ENCODE measurements around the gene SPAG16. TPM values are rescaled to one million over a fixed set of nuclear protein-coding genes. Genes with fewer than 3 reads are reported as not detected.

The SPAG16 gene
- total RNA-seq, 1 experiment from 2014 or later: 16.0 TPM

GRCh38 chr2:213455316-213456008 is 171.2 kb downstream of the SPAG16 start:
- ATAC-seq (peak; percentile 47; the same call in 1 of the 2 replicates), DNase-seq (ENCODE audit: low spot score) (no peak)
- H3K4me3 Mint-ChIP-seq: no peak overlapping the region
- H3K4me1 Mint-ChIP-seq: peaks cover 3% of the 10 kb centered on the region; the same call in 1 of the 2 replicates
- CTCF ChIA-PET: interaction anchor here (0.6 kb wide), 1 partner anchor 897 kb away, joined by 3 read pairs; no protein-coding TSS in a partner anchor
- no peak overlapping the region for H3K27ac Mint-ChIP-seq
- no peak for TF ChIP-seq ARID4B (CRISPR knock-in tag; IDR thresholded peaks at IDR 0.05; ENCODE audit: borderline replicate concordance)
- TF ChIP-seq ATF2 (CRISPR knock-in tag; IDR thresholded peaks at IDR 0.05; ENCODE audit: borderline replicate concordance, low read depth): no peak
- no peak for TF ChIP-seq HMGXB4 (CRISPR knock-in tag; IDR thresholded peaks at IDR 0.05)
- TF ChIP-seq STAT6 (CRISPR knock-in tag; conservative IDR thresholded peaks at IDR 0.05; ENCODE audit: low read depth): no peak
- no peak for TF ChIP-seq SP1 (CRISPR knock-in tag; conservative IDR thresholded peaks at IDR 0.05)
- TF ChIP-seq KAT7 (CRISPR knock-in tag; IDR thresholded peaks at IDR 0.05; ENCODE audit: borderline replicate concordance): no peak
- TF ChIP-seq ZNF317 (CRISPR knock-in tag; IDR thresholded peaks at IDR 0.05; ENCODE audit: borderline replicate concordance, low read depth): no peak
- no peak for TF ChIP-seq ELF4 (CRISPR knock-in tag; IDR thresholded peaks at IDR 0.05; ENCODE audit: low read depth)
- TF ChIP-seq CREB1 (CRISPR knock-in tag; IDR thresholded peaks at IDR 0.05): no peak
- no peak for TF ChIP-seq GABPB1 (CRISPR knock-in tag; IDR thresholded peaks at IDR 0.05)
- TF ChIP-seq MLX (CRISPR knock-in tag; IDR thresholded peaks at IDR 0.05): no peak
- TF ChIP-seq SMAD4 (CRISPR knock-in tag; IDR thresholded peaks at IDR 0.05): no peak
- H3K36me3 Mint-ChIP-seq: no peaks in the 10 kb centered on the region
- POLR2A ChIA-PET: no interaction called here
- H3K9me3 Mint-ChIP-seq: peaks cover 10% of the 10 kb centered on the region; the same call in 1 of the 2 replicates
- H3K27me3 Mint-ChIP-seq (ENCODE audit: low read depth): no peaks in the 10 kb centered on the region

GRCh38 chr2:213475433-213475832 is 191.2 kb downstream of the SPAG16 start:
- Mint-ChIP-seq H3K27me3 (ENCODE audit: low read depth) (no peaks in the 10 kb centered on the region; the same call in 1 of the 2 replicates), H3K4me1 (no peaks in the 10 kb centered on the region), H3K4me3 (no peak overlapping the region), H3K9me3 (peaks cover 87% of the 10 kb centered on the region), H3K36me3 (peaks cover 57% of the 10 kb centered on the region), H3K27ac (no peak overlapping the region)
- ChIA-PET CTCF (no interaction called here), POLR2A (no interaction called here)
- DNase-seq (ENCODE audit: low spot score) (no peak), ATAC-seq (no peak)
- TF ChIP-seq FOXP1 (CRISPR knock-in tag; IDR thresholded peaks at IDR 0.05; ENCODE audit: borderline replicate concordance): no peak
- no peak for TF ChIP-seq ZNF512 (CRISPR knock-in tag; IDR thresholded peaks at IDR 0.05; ENCODE audit: borderline replicate concordance)
- no peak for TF ChIP-seq ZNF219 (CRISPR knock-in tag; IDR thresholded peaks at IDR 0.05; ENCODE audit: borderline replicate concordance)
- TF ChIP-seq RELA (CRISPR knock-in tag; IDR thresholded peaks at IDR 0.05; ENCODE audit: borderline replicate concordance): no peak
- TF ChIP-seq ZMAT4 (CRISPR knock-in tag; IDR thresholded peaks at IDR 0.05): no peak
- no peak for TF ChIP-seq ZNF263 (CRISPR knock-in tag; IDR thresholded peaks at IDR 0.05; ENCODE audit: low read depth)
